Measurements from ENCODE around the gene PTCRA.

DNA sequence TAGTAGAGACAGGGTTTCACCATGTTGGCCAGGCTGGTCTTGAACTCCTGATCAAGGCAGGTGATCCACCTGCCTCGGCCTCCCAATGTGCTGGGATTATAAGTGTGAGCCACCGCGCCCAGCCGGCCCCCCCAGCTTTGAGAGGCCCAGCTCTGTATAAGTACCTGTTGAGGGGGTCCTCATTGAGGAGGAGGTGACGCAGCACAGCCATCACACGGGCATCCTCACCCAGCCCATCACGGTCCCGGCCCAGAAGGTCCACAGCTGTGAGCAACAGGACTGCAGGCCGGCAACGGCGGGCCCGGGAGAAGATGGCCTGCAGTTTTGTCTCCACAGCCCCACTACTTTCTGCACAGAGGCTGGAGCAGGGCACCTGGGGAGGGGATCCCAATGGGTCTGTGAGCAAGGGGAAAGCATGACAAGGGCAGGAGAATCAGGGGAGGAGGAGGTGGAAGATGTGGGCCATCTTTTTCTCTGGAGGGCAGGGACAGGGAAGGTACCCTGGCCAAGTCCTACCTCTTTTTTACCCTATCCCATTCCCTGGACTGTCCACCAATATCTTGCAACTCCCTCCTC is 52.4 kb downstream of the PTCRA start:
- TF ChIP-seq, protein P1, sequence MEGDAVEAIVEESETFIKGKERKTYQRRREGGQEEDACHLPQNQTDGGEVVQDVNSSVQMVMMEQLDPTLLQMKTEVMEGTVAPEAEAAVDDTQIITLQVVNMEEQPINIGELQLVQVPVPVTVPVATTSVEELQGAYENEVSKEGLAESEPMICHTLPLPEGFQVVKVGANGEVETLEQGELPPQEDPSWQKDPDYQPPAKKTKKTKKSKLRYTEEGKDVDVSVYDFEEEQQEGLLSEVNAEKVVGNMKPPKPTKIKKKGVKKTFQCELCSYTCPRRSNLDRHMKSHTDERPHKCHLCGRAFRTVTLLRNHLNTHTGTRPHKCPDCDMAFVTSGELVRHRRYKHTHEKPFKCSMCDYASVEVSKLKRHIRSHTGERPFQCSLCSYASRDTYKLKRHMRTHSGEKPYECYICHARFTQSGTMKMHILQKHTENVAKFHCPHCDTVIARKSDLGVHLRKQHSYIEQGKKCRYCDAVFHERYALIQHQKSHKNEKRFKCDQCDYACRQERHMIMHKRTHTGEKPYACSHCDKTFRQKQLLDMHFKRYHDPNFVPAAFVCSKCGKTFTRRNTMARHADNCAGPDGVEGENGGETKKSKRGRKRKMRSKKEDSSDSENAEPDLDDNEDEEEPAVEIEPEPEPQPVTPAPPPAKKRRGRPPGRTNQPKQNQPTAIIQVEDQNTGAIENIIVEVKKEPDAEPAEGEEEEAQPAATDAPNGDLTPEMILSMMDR (IDR thresholded peaks at IDR 0.05; ENCODE audit: extremely low read depth in 1 of 2, insufficient read depth in 1 of 2, low read depth in 1 of 2, low read length in 2 of 2): no peak
- TF ChIP-seq POLR2A (IDR thresholded peaks at IDR 0.05; ENCODE audit: low read depth, low read length) (no peak), EZH2 (IDR thresholded peaks at IDR 0.05; ENCODE audit: borderline replicate concordance, low read depth, low read length, severe bottlenecking) (no peak)
- TF ChIP-seq, protein P2, sequence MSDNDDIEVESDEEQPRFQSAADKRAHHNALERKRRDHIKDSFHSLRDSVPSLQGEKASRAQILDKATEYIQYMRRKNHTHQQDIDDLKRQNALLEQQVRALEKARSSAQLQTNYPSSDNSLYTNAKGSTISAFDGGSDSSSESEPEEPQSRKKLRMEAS (IDR thresholded peaks at IDR 0.05; ENCODE audit: insufficient read depth, insufficient read length): no peak

Measured in endothelial cell of umbilical vein (primary cell).